HCT116 (cell line): ENCODE measurements around the gene NEK7.

Experiments
- EZH2 ChIP-seq: fragments of 200-600 bp; sonication (generic); IDR thresholded peaks from 2 replicates; pipeline ENCODE4 v1.6.1; 2017; ENCODE audit warnings: antibody characterized with exemption, mixed run types
- EZH2phosphoT487 ChIP-seq: fragments of 200-600 bp; IDR thresholded peaks from 2 replicates; pipeline ENCODE4 v1.6.1; 2018; ENCODE audit warnings: antibody characterized with exemption, borderline replicate concordance
- POLR2A ChIP-seq: IDR thresholded peaks from 2 replicates; pipeline ENCODE4 v1.7.0; 2011; ENCODE audit warnings: borderline replicate concordance; ENCODE audit not compliant: insufficient read depth, insufficient read length; ENCODE audit errors: extremely low read depth
- RAD21 ChIP-seq: IDR thresholded peaks from 2 replicates; pipeline ENCODE4 v1.6.1; 2012; ENCODE audit warnings: low read depth, mild to moderate bottlenecking
- SRF ChIP-seq: IDR thresholded peaks from 2 replicates; pipeline ENCODE4 v1.6.1; 2012; ENCODE audit warnings: low read depth
- ZNF274 ChIP-seq: fragments of 200-500 bp; sonication (Bioruptor generic); IDR thresholded peaks from 2 replicates; pipeline ENCODE4 v1.6.1; 2014; ENCODE audit warnings: mild to moderate bottlenecking, low read depth, low read length, inconsistent platforms
- TF ChIP-seq, protein P1 (sequence below), 3 experiments: fragments of 200-600 bp in 1 of 3; sonication (generic) in 1 of 3; IDR thresholded peaks in 2 of 3; conservative IDR thresholded peaks in 1 of 3; 2 replicates each; pipeline ENCODE4 v1.5.1; 2012 to 2017; ENCODE audit warnings: low read depth in 2 of 3, low read length in 2 of 3, antibody characterized with exemption in 1 of 3, borderline replicate concordance in 1 of 3, control low read depth in 1 of 3, mild to moderate bottlenecking in 1 of 3, mixed read lengths in 1 of 3, mixed run types in 1 of 3, moderate library complexity in 1 of 3; ENCODE audit not compliant: insufficient read depth in 1 of 3
- TF ChIP-seq, protein P2 (sequence below): IDR thresholded peaks from 2 replicates; pipeline ENCODE4 v1.6.1; 2012

DNA sequence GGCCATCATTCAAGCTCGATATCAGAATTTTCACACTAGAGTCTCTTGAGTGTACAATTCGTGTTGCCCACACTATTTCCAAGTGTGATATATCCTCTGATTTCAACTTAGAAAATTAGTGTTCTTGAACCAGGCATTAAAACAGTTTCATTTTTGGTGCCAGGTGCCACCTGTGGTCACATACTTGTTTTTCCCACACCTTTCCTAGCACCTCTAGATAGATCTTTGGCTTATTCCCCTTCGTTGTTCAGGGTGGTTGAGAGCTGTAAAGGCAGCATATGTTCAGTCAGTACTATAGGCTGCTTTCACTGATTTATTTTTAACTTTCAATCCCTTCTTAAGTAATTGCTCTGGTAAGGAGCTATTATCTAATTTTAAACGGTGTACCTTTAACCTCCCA lies 131.1 kb downstream of the NEK7 start:
- TF ChIP-seq ZNF274 (no peak), EZH2phosphoT487 (no peak), POLR2A (no peak), EZH2 (no peak), RAD21 (no peak), SRF (no peak)
- TF ChIP-seq, protein P1, sequence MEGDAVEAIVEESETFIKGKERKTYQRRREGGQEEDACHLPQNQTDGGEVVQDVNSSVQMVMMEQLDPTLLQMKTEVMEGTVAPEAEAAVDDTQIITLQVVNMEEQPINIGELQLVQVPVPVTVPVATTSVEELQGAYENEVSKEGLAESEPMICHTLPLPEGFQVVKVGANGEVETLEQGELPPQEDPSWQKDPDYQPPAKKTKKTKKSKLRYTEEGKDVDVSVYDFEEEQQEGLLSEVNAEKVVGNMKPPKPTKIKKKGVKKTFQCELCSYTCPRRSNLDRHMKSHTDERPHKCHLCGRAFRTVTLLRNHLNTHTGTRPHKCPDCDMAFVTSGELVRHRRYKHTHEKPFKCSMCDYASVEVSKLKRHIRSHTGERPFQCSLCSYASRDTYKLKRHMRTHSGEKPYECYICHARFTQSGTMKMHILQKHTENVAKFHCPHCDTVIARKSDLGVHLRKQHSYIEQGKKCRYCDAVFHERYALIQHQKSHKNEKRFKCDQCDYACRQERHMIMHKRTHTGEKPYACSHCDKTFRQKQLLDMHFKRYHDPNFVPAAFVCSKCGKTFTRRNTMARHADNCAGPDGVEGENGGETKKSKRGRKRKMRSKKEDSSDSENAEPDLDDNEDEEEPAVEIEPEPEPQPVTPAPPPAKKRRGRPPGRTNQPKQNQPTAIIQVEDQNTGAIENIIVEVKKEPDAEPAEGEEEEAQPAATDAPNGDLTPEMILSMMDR (IDR thresholded peaks at IDR 0.05 in 2 of 3, conservative IDR thresholded peaks at IDR 0.05 in 1 of 3; ENCODE audit: borderline replicate concordance in 1 of 3, insufficient read depth in 1 of 3, low read depth in 2 of 3, low read length in 2 of 3) = no peak
- TF ChIP-seq, protein P2, sequence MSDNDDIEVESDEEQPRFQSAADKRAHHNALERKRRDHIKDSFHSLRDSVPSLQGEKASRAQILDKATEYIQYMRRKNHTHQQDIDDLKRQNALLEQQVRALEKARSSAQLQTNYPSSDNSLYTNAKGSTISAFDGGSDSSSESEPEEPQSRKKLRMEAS = no peak
